Ramos (cell line): ENCODE results near the gene LDAH.

Experiments
- in situ Hi-C: fragments of 300-500 bp; cut with MboI; formaldehyde crosslinking; loops from one replicate; pipeline ENCODE4 v1.14.3; 2022; ENCODE audit warnings: low sequenced_read_pairs; ENCODE audit not compliant: unreplicated experiment

LDAH gene

GRCh38 chr2:20660506-20661420 is 162.1 kb downstream of the LDAH start:
- in situ Hi-C loops = loop anchor here (5.0 kb wide), 1 partner anchor 302 kb away; no protein-coding TSS in a partner anchor

GRCh38 chr2:20657522-20658235 is 165.2 kb downstream of the LDAH start:
- in situ Hi-C loops = no loop called here

- in situ Hi-C loops = no loop called here
Observed at GRCh38 chr2:20656561-20656960, 166.3 kb downstream of the LDAH start.

GRCh38 chr2:20654535-20654813 is 168.4 kb downstream of the LDAH start:
- in situ Hi-C loops = no loop called here

DNA sequence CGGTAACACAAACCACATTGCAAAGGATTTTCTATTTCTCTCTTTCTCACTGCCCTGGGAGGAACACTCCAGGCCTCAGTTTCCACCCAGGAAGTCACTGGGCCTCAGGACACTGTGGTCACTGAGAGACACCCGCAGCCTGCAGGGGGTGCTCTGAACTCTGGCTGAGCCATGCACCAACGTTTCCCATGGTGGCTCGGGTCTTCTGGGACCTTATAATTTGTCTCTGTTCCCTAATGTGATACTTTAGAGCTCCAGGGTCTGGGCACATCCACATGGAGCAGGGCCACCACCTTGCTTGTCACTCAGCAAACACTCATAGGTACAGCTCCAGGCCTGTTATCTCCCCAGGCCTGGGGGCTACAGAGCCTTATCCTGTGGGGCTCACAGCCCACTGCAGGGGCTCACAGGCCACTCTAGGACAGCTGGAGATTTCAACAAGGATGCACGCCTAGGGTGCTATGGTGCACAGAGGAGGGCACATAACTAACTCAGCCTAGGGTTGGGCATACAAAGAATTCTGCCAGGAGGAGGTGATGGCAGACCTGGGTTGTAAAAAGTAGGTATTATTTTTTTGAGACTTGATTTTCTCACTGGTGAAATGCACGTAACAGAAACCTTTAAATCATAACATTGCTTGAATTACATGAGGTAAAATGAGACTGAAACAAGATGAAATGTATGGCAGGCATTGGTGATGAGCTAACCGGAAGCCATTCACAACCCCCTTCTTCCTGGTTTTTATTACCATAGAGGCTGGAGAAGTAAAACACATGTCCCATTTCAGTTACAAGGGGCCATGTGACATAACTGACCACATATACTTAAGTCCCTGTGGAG is 169.0 kb downstream of the LDAH start:
- in situ Hi-C loops = no loop called here

DNA sequence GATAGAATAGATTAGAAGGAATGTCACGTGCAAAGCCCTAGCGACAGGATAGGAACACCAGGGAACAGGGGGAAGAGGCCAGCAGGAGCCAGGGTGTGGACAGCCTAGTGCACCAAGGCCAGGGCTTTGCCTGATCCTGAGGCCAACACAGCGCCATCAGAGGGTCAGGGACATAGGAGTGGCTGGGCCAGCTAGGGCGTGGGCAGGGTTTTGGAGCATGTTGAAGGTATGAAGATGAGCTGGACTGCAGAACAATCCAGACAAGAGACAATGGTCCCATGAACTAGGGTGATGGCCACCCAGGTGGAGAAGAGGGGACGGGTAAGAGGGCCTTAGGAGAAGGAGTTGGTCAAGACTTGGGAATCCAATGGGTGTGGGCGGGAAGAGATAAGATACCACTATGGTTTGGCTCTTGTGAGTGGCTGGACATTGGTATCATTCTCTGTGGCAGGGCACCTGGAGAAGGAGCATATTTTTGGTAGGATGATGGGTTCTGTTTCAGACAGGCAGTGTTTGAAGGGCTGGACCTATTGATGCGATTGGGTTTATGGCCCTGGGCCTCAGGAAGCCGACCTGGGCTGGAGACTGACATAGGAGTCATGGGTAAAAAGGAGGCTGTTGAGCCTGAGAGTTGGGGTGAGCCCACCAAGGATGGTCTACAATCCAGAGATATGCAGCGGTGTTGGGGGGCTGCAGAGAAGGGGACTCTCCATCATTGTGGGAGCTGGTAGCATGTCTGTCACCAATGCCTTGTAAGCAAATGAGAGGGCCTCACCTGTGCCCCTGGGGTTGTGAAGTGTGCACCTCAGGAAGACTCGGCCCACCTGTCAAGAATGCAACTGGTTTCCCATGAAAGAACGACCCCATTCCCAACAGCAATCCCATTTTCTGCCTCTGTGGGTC is 170.0 kb downstream of the LDAH start:
- in situ Hi-C loops = no loop called here

GRCh38 chr2:20652141-20652540 is 170.8 kb downstream of the LDAH start:
- in situ Hi-C loops = no loop called here

GRCh38 chr2:20651731-20652099 is 171.2 kb downstream of the LDAH start:
- in situ Hi-C loops = no loop called here

GRCh38 chr2:20650877-20651730 is 171.8 kb downstream of the LDAH start, which contains the start of gene HS1BP3:
TSS of gene HS1BP3 (minus strand) at chr2:20651098. CDS start at chr2:20651063, 35 bp downstream.
- in situ Hi-C loops = no loop called here

DNA sequence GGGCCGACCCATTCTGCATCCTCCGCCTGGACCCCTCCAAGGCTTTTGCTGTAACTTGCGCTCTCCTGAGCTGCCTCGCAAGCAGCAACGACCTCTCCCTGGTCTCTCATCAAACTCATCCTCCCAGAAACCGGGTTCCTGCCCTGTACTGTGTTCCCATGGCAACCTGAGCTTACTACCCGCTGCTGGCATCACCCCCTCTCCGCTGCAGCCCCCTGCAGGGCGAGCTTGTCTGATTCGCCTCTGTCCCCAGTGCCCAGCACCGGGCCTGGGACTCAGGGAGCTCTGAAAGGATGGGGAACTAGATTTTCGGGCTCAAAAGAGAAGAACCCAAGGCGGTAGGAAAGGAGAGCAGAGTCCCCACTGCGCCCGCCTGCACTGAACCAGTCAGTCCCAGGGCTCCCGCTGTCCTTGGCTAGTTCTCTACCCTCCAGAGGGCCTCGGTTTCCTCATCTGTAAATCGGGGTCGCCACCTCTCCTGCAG is 172.5 kb downstream of the LDAH start:
- in situ Hi-C loops = no loop called here

GRCh38 chr2:20649976-20650375 is 172.9 kb downstream of the LDAH start:
- in situ Hi-C loops = loop anchor here (25.0 kb wide), 1 partner anchor 413 kb away; the partner anchor contains the start of gene SDC1

- in situ Hi-C loops = loop anchor here (25.0 kb wide), 1 partner anchor 412 kb away; the partner anchor contains the start of gene SDC1
Observed at GRCh38 chr2:20649576-20649975, 173.3 kb downstream of the LDAH start.

DNA sequence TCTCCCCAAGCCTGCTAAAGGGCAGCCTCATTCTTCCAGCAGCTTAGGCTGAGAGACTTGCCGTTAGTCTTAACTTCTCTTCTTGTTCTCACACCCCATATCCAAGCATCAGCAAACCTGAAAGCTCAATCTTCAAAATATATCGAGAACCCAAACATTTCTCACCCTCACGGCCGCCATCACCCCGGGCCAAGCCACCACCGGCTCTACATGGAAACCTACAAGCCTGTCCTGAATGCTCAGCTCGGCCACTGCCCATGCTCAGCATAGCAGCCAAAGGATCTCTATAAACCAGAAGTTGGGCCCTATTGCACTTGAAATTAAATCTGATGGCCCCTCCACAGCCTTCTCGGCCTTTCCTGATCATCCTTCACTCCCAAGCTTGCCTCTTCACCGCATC is 174.1 kb downstream of the LDAH start:
- in situ Hi-C loops = loop anchor here (25.0 kb wide), 1 partner anchor 412 kb away; the partner anchor contains the start of gene SDC1

DNA sequence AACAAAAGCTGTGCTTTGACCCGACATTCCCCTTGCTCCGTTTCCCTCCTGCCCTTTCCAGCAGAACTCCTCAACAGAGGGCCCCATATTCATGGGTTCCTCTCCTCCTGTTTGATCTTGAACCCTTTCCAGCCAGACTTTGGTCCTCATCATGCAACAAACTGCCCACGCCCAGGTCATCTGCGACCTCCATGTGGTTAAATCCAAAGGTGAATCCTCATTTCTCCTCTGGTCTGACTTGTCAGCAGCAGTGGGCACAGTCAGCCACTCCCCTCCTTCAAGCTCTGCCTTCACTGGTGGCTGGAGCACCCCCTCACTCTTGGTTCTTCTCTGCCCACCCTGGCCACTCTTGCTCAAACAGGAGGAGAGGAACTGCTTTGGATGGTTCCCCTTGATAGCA is 174.7 kb downstream of the LDAH start:
- in situ Hi-C loops = loop anchor here (25.0 kb wide), 1 partner anchor 411 kb away; the partner anchor contains the start of gene SDC1

GRCh38 chr2:20647738-20648137 is 175.2 kb downstream of the LDAH start:
- in situ Hi-C loops = loop anchor here (25.0 kb wide), 1 partner anchor 410 kb away; the partner anchor contains the start of gene SDC1

GRCh38 chr2:20647211-20647610 is 175.7 kb downstream of the LDAH start:
- in situ Hi-C loops = loop anchor here (25.0 kb wide), 1 partner anchor 410 kb away; the partner anchor contains the start of gene SDC1

GRCh38 chr2:20646446-20646845 is 176.5 kb downstream of the LDAH start:
- in situ Hi-C loops = loop anchor here (25.0 kb wide), 1 partner anchor 409 kb away; the partner anchor contains the start of gene SDC1

DNA sequence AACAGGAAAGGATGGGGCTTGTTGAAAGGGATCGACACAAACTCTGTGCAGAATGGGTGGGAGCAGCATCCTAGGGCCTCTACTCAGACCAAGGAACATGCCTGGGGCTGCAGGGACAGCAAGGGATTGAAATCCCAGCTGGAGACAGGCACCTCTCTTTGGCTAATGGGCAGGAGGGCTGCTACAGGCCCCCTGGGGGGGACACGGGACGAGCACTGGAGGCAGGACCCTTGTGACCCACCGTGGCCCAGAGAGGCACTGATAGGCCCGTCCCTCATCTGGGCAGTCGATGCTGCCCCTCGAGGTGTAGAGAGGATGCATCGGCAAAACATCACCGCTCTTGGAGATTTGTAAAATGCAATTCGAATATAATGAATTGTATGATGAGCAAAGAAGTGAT is 177.1 kb downstream of the LDAH start:
- in situ Hi-C loops = loop anchor here (25.0 kb wide), 1 partner anchor 408 kb away; the partner anchor contains the start of gene SDC1
